Prostate gland (tissue), 2 donors: ENCODE measurements around the gene ZNF835.

Source experiments
- POLR2A ChIP-seq: fragments of 450-650 bp; IDR thresholded peaks from one replicate; pipeline ENCODE4 v1.6.1; 2016; ENCODE audit warnings: antibody characterized with exemption, mild to moderate bottlenecking
- POLR2AphosphoS5 ChIP-seq: sonication (generic); formaldehyde crosslinking; IDR thresholded peaks from one replicate; pipeline ENCODE4 v1.6.1; 2017; ENCODE audit warnings: antibody characterized with exemption
- TF ChIP-seq, protein P1 (sequence below), 4 experiments: fragments of 200-600 bp in 2 of 4; fragments of 450-650 bp in 2 of 4; sonication (generic) in 2 of 4; IDR thresholded peaks; 1 replicate in 3 of 4; 2 replicates in 1 of 4; pipeline ENCODE4 v1.5.1; 2016 to 2019; ENCODE audit warnings: antibody characterized with exemption in 4 of 4, mild to moderate bottlenecking in 2 of 4, moderate library complexity in 2 of 4

DNA sequence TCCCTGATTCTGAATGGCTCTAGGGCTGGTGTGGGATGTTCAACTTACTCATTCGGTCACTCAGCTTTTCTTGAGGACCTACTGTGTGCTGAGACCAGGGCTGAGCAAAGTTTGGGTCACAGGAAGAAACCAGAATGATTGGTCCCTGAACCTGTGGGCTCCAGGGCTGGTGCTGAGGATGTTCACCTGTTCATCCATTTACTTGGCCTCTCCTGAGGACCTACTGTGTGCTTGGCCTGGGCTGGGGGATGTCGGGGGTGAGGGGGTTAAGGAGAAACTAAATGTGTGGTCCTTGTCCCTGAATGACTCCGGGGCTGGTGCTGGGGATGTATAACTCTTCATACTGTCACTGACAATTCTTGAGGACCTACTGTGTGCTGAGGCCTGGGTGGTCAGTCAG lies 10.3 kb downstream of the ZNF835 start:
- TF ChIP-seq POLR2AphosphoS5 (no peak), POLR2A (no peak)
- TF ChIP-seq, protein P1, sequence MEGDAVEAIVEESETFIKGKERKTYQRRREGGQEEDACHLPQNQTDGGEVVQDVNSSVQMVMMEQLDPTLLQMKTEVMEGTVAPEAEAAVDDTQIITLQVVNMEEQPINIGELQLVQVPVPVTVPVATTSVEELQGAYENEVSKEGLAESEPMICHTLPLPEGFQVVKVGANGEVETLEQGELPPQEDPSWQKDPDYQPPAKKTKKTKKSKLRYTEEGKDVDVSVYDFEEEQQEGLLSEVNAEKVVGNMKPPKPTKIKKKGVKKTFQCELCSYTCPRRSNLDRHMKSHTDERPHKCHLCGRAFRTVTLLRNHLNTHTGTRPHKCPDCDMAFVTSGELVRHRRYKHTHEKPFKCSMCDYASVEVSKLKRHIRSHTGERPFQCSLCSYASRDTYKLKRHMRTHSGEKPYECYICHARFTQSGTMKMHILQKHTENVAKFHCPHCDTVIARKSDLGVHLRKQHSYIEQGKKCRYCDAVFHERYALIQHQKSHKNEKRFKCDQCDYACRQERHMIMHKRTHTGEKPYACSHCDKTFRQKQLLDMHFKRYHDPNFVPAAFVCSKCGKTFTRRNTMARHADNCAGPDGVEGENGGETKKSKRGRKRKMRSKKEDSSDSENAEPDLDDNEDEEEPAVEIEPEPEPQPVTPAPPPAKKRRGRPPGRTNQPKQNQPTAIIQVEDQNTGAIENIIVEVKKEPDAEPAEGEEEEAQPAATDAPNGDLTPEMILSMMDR (IDR thresholded peaks at IDR 0.05), result no peak
